ENCODE measurements around the gene RFC4.

- TF ChIP-seq CTCF (conservative IDR thresholded peaks at IDR 0.05; ENCODE audit: low read depth, low read length) (no peak), EZH2 (IDR thresholded peaks at IDR 0.05; ENCODE audit: borderline replicate concordance, low read depth, low read length, poor library complexity, severe bottlenecking) (no peak)
Observed at GRCh38 chr3:186842426-186843038, 36.2 kb upstream of the RFC4 start, which contains the start of gene ADIPOQ.
